Transverse colon (tissue), 4 donors: ENCODE data around the gene GNGT1.

ENCODE experiments used
- CTCF ChIP-seq, 5 experiments: fragments of 200-600 bp in 3 of 5; fragments of 450-650 bp in 2 of 5; sonication (generic) in 3 of 5; IDR thresholded peaks; 1 replicate in 2 of 5; 2 replicates in 3 of 5; pipeline ENCODE4 v1.5.1; 2016 to 2017; ENCODE audit warnings: antibody characterized with exemption in 5 of 5, inconsistent platforms in 3 of 5, mild to moderate bottlenecking in 2 of 5, moderate library complexity in 1 of 5
- EP300 ChIP-seq: sonication (generic); formaldehyde crosslinking; IDR thresholded peaks from one replicate; pipeline ENCODE4 v1.6.1; 2017; ENCODE audit warnings: antibody characterized with exemption, low read depth
- POLR2A ChIP-seq: fragments of 450-650 bp; IDR thresholded peaks from one replicate; pipeline ENCODE4 v1.6.1; 2016; ENCODE audit warnings: antibody characterized with exemption, mild to moderate bottlenecking, moderate library complexity
- POLR2AphosphoS5 ChIP-seq, 3 donors: sonication (generic); formaldehyde crosslinking; IDR thresholded peaks; one replicate each; pipeline ENCODE4 v1.6.1; 2016; ENCODE audit warnings: antibody characterized with exemption in 3 of 3

GRCh38 chr7:93933156-93933555, 26.8 kb downstream of the GNGT1 start:
- TF ChIP-seq CTCF (IDR thresholded peaks at IDR 0.05) (no peak), POLR2A (no peak), POLR2AphosphoS5 (IDR thresholded peaks at IDR 0.05) (no peak), EP300 (no peak)
